IPS-NIHi7 (cell line): ENCODE data around the gene PRELID3B.
"Not testable (repeated sequence)": the region's sequence is repeated elsewhere in the genome, so short reads cannot be mapped to it uniquely, and the experiment has no call there.

Experiments used
- DNase-seq: peaks from one replicate; pipeline ENCODE4 v3.0.0; 2012; ENCODE audit warnings: mixed read lengths; ENCODE audit errors: extremely low spot score

Gene PRELID3B

GRCh38 chr20:59026904-59027740, 15.5 kb downstream of the PRELID3B start:
- DNase-seq, result no peak

GRCh38 chr20:59025511-59025910, 17.1 kb downstream of the PRELID3B start:
- DNase-seq, result no peak

GRCh38 chr20:59025086-59025485, 17.5 kb downstream of the PRELID3B start:
- no peak for DNase-seq

GRCh38 chr20:59024111-59024530, 18.5 kb downstream of the PRELID3B start:
- DNase-seq, result no peak

- DNase-seq, result no peak
These were observed 19.0 kb downstream of the PRELID3B start for GRCh38 chr20:59023616-59024015.

- DNase-seq, result no peak
These were observed 19.8 kb downstream of the PRELID3B start for GRCh38 chr20:59022754-59023153.

- no peak for DNase-seq
These were observed 21.5 kb downstream of the PRELID3B start for GRCh38 chr20:59020938-59021551.

- peak; percentile 2 for DNase-seq
These were observed 23.4 kb downstream of the PRELID3B start, which contains the start of gene TUBB1 for GRCh38 chr20:59019217-59019616. TUBB1 (plus strand) TSS chr20:59019429; CDS start chr20:59019523, 94 bp downstream.

GRCh38 chr20:59018817-59019216, 23.8 kb downstream of the PRELID3B start:
- DNase-seq, result peak; percentile 4

GRCh38 chr20:59017493-59018231, 24.9 kb downstream of the PRELID3B start:
- DNase-seq, result peak; percentile 1

GRCh38 chr20:59016795-59017492, 25.6 kb downstream of the PRELID3B start:
- DNase-seq, result no peak

- DNase-seq, result peak; percentile 3
These were observed 26.5 kb downstream of the PRELID3B start for GRCh38 chr20:59015812-59016711.

- DNase-seq, result peak; percentile 1
These were observed 27.2 kb downstream of the PRELID3B start for GRCh38 chr20:59015411-59015810.

GRCh38 chr20:59014680-59015389, 27.8 kb downstream of the PRELID3B start:
- DNase-seq, result no peak

GRCh38 chr20:59013959-59014608, 28.5 kb downstream of the PRELID3B start:
- peak; percentile 0 for DNase-seq

- no peak for DNase-seq
These were observed 29.3 kb downstream of the PRELID3B start for GRCh38 chr20:59013031-59013951.

GRCh38 chr20:59011874-59012157, 30.8 kb downstream of the PRELID3B start:
- not testable (repeated sequence) for DNase-seq

- DNase-seq, result no peak
These were observed 31.4 kb downstream of the PRELID3B start for GRCh38 chr20:59010995-59011873.
